OCI-LY3 (cell line): ENCODE measurements around the gene SEPTIN10.

ENCODE experiments used
- H2AFZ ChIP-seq: fragments of 200-600, 300-600 bp; shearing (Covaris generic); 2 replicates; pipeline ENCODE4 v1.6.0; 2014; ENCODE audit warnings: antibody characterized with exemption, low read depth, low read length
- H3K27ac ChIP-seq: fragments of 200-600, 300-600 bp; sonication (generic); 2 replicates; pipeline ENCODE4 v1.5.1; 2014; ENCODE audit warnings: mild to moderate bottlenecking, low read length, moderate library complexity, mixed read lengths
- H3K27me3 ChIP-seq: fragments of 200-600, 300-600 bp; sonication (generic); 2 replicates; pipeline ENCODE4 v1.6.1; 2014; ENCODE audit warnings: low read depth, low read length, mixed read lengths
- H3K36me3 ChIP-seq: fragments of 200-600, 300-600 bp; sonication (generic); replicated peaks from 2 replicates; pipeline ENCODE3; 2014; ENCODE audit warnings: low read depth, low read length, mixed read lengths
- H3K4me1 ChIP-seq: fragments of 300-600, 200-600 bp; sonication (generic); 2 replicates; pipeline ENCODE4 v1.6.1; 2014; ENCODE audit warnings: low read length, mixed read lengths
- H3K4me2 ChIP-seq: fragments of 200-600, 300-600 bp; sonication (generic); 2 replicates; pipeline ENCODE4 v1.6.1; 2014; ENCODE audit warnings: low read length, mixed read lengths
- H3K4me3 ChIP-seq: fragments of 300-600, 200-600 bp; sonication (generic); 2 replicates; pipeline ENCODE4 v1.5.1; 2014; ENCODE audit warnings: antibody characterized with exemption, mild to moderate bottlenecking, low read length, moderate library complexity
- H3K79me2 ChIP-seq: fragments of 300-600, 200-600 bp; shearing (Covaris generic); 2 replicates; pipeline ENCODE4 v1.6.1; 2014; ENCODE audit warnings: mild to moderate bottlenecking, low read length, mixed read lengths
- H3K9ac ChIP-seq: fragments of 300-600, 200-600 bp; shearing (Covaris generic); 2 replicates; pipeline ENCODE4 v1.6.0; 2014; ENCODE audit warnings: mild to moderate bottlenecking, low read length, moderate library complexity
- H3K9me3 ChIP-seq: fragments of 200-600, 300-600 bp; shearing (Covaris generic); 2 replicates; pipeline ENCODE4 v1.6.1; 2014; ENCODE audit warnings: low read length, mixed read lengths; ENCODE audit not compliant: insufficient read depth
- H4K20me1 ChIP-seq: fragments of 200-600, 300-600 bp; sonication (generic); 2 replicates; pipeline ENCODE4 v1.6.1; 2016; ENCODE audit warnings: low read length, mixed read lengths; ENCODE audit not compliant: insufficient read depth
- CTCF ChIP-seq: fragments of 200-600, 300-600 bp; sonication (generic); IDR thresholded peaks from 2 replicates; pipeline ENCODE4 v1.5.1; 2014; ENCODE audit warnings: antibody characterized with exemption, low read length, low read depth
- EZH2phosphoT487 ChIP-seq: fragments of 200-600 bp; shearing (Covaris generic); IDR thresholded peaks from 2 replicates; pipeline ENCODE4 v1.6.1; 2018; ENCODE audit warnings: antibody characterized with exemption, mixed run types, low read depth

The SEPTIN10 gene

GRCh38 chr2:109648041-109648527 is 34.3 kb upstream of the SEPTIN10 start:
- Histone ChIP-seq H2AFZ (no peak overlapping the region), H3K4me1 (no peaks in the 10 kb centered on the region), H3K4me2 (no peak overlapping the region), H3K27ac (no peak overlapping the region), H3K36me3 (no peaks in the 10 kb centered on the region), H3K9me3 (no peaks in the 10 kb centered on the region), H3K79me2 (no peaks in the 10 kb centered on the region), H4K20me1 (no peaks in the 10 kb centered on the region), H3K4me3 (no peak overlapping the region), H3K9ac (no peak overlapping the region), H3K27me3 (0 out of 2 replicates have a peak, but pooled peaks cover 2% of the 10 kb centered on the region)
- TF ChIP-seq EZH2phosphoT487 = no peak

- H3K27me3 ChIP-seq = 0 out of 2 replicates have a peak, but pooled peaks cover 2% of the 10 kb centered on the region
- TF ChIP-seq CTCF (no peak), EZH2phosphoT487 (no peak)
- H3K4me2 ChIP-seq = no peak overlapping the region
- H4K20me1 ChIP-seq = no peaks in the 10 kb centered on the region
- no peaks in the 10 kb centered on the region for H3K79me2 ChIP-seq
- H3K27ac ChIP-seq = no peak overlapping the region
- H3K9ac ChIP-seq = no peak overlapping the region
- no peak overlapping the region for H2AFZ ChIP-seq
- H3K36me3 ChIP-seq = no peaks in the 10 kb centered on the region
- H3K4me3 ChIP-seq = no peak overlapping the region
- no peaks in the 10 kb centered on the region for H3K4me1 ChIP-seq
- H3K9me3 ChIP-seq = no peaks in the 10 kb centered on the region
These were observed 33.9 kb upstream of the SEPTIN10 start for GRCh38 chr2:109647636-109648035.

GRCh38 chr2:109646961-109647360 is 33.2 kb upstream of the SEPTIN10 start:
- Histone ChIP-seq H3K27ac (no peak overlapping the region), H3K4me1 (no peaks in the 10 kb centered on the region), H2AFZ (no peak overlapping the region), H4K20me1 (no peaks in the 10 kb centered on the region), H3K4me3 (no peak overlapping the region), H3K27me3 (0 out of 2 replicates have a peak, but pooled peaks cover 2% of the 10 kb centered on the region), H3K9me3 (no peaks in the 10 kb centered on the region), H3K79me2 (no peaks in the 10 kb centered on the region), H3K36me3 (no peaks in the 10 kb centered on the region), H3K9ac (no peak overlapping the region), H3K4me2 (no peak overlapping the region)
- TF ChIP-seq EZH2phosphoT487 (no peak), CTCF (no peak)

- no peaks in the 10 kb centered on the region for H4K20me1 ChIP-seq
- no peaks in the 10 kb centered on the region for H3K36me3 ChIP-seq
- no peak overlapping the region for H3K4me3 ChIP-seq
- 0 out of 2 replicates have a peak, but pooled peaks cover 2% of the 10 kb centered on the region for H3K27me3 ChIP-seq
- H3K4me2 ChIP-seq = no peak overlapping the region
- no peak overlapping the region for H2AFZ ChIP-seq
- H3K79me2 ChIP-seq = no peaks in the 10 kb centered on the region
- H3K4me1 ChIP-seq = no peaks in the 10 kb centered on the region
- TF ChIP-seq EZH2phosphoT487 (no peak), CTCF (no peak)
- H3K9me3 ChIP-seq = no peaks in the 10 kb centered on the region
- H3K27ac ChIP-seq = no peak overlapping the region
- no peak overlapping the region for H3K9ac ChIP-seq
These were observed 31.8 kb upstream of the SEPTIN10 start for GRCh38 chr2:109645412-109646184.
